ENCODE results near the gene ELSPBP1.
A peak's percentile ranks its signal among the peaks of the same experiment; 100 is the strongest.

ELSPBP1 gene

GRCh38 chr19:47973529-47973928, 20.9 kb upstream of the ELSPBP1 start (continued):
- TF ChIP-seq ZNF398 (tag by site-specific recombination; IDR thresholded peaks at IDR 0.05): no peak
- TF ChIP-seq ZXDB (tag by site-specific recombination; IDR thresholded peaks at IDR 0.05): no peak

GRCh38 chr19:47991191-47991808, 3.1 kb upstream of the ELSPBP1 start:
- ChIA-PET CTCF (no interaction called here), POLR2A (interaction anchor here (0.6 kb wide), 1 partner anchor 14 kb away, joined by 3 read pairs; no protein-coding TSS in a partner anchor)
- H3K36me3 ChIP-seq (ENCODE audit: control insufficient read depth in 2 of 2, insufficient read depth in 1 of 2, low read length in 2 of 2): no peaks in the 10 kb centered on the region
- H3K27ac ChIP-seq (ENCODE audit: extremely low read depth, low read depth, low read length): no peak overlapping the region
- no peak overlapping the region for H3K4me3 ChIP-seq (ENCODE audit: low read depth, low read length)
- H3K9me3 ChIP-seq (ENCODE audit: control insufficient read depth, insufficient read depth, low read depth, low read length): no peaks in the 10 kb centered on the region
- peaks cover 18% of the 10 kb centered on the region for H3K4me1 ChIP-seq (ENCODE audit: control insufficient read depth, insufficient read depth, low read length)
- TF ChIP-seq ZNF19 (tag by site-specific recombination; IDR thresholded peaks at IDR 0.05; ENCODE audit: low read depth) (no peak), ZNF362 (tag by site-specific recombination; IDR thresholded peaks at IDR 0.05) (no peak), HOXC10 (CRISPR knock-in tag; IDR thresholded peaks at IDR 0.05) (no peak), TRIM28 (IDR thresholded peaks at IDR 0.05; ENCODE audit: borderline replicate concordance, low read length) (no peak), GLI4 (tag by site-specific recombination; IDR thresholded peaks at IDR 0.05) (no peak), ZNF416 (tag by site-specific recombination; IDR thresholded peaks at IDR 0.05) (no peak), PRDM1 (tag by site-specific recombination; IDR thresholded peaks at IDR 0.05) (peak; percentile 80), SCRT1 (tag by site-specific recombination; IDR thresholded peaks at IDR 0.05; ENCODE audit: borderline replicate concordance) (no peak), HIC1 (tag by site-specific recombination; IDR thresholded peaks at IDR 0.05) (0 out of 2 replicates have a peak, but pooled peaks have one; percentile 6), ZNF132 (tag by site-specific recombination; IDR thresholded peaks at IDR 0.05; ENCODE audit: borderline replicate concordance) (no peak), WT1 (tag by site-specific recombination; IDR thresholded peaks at IDR 0.05) (peak; percentile 55; the same call in 1 of the 2 replicates), KLF8 (tag by site-specific recombination; IDR thresholded peaks at IDR 0.05) (no peak), ZNF311 (tag by site-specific recombination; IDR thresholded peaks at IDR 0.05; ENCODE audit: borderline replicate concordance) (no peak), ZNF645 (tag by site-specific recombination; IDR thresholded peaks at IDR 0.05) (no peak), EGR2 (tag by site-specific recombination; IDR thresholded peaks at IDR 0.05; ENCODE audit: low read depth) (peak; percentile 99), ZNF777 (tag by site-specific recombination; IDR thresholded peaks at IDR 0.05; ENCODE audit: borderline replicate concordance) (0 out of 2 replicates have a peak, but pooled peaks have one; percentile 23), ZSCAN30 (tag by site-specific recombination; IDR thresholded peaks at IDR 0.05) (no peak), ZBTB10 (tag by site-specific recombination; IDR thresholded peaks at IDR 0.05) (no peak), KLF17 (tag by site-specific recombination; IDR thresholded peaks at IDR 0.05) (no peak), ZNF16 (tag by site-specific recombination; IDR thresholded peaks at IDR 0.05; ENCODE audit: low read depth) (no peak), ZNF544 (tag by site-specific recombination; IDR thresholded peaks at IDR 0.05) (no peak), KLF1 (tag by site-specific recombination; IDR thresholded peaks at IDR 0.05) (no peak), ZFP3 (tag by site-specific recombination; IDR thresholded peaks at IDR 0.05; ENCODE audit: low read depth) (no peak), ZNF747 (tag by site-specific recombination; IDR thresholded peaks at IDR 0.05) (no peak)
